A673 (cell line): ENCODE measurements around the gene PADI6. TPM values are rescaled to one million over a fixed set of nuclear protein-coding genes. Genes with fewer than 3 reads are reported as not detected.
"Not testable (repeated sequence)": the region's sequence is repeated elsewhere in the genome, so short reads cannot be mapped to it uniquely, and the experiment has no call there.

ENCODE experiments used
- BruUV-seq: library from RNA; stranded (reverse); fragments of 400-500 nt; replicated peaks from 2 replicates; lab custom pipeline; 2021; lab: Mats Ljungman, UMichigan
- CTCF ChIA-PET: fragments of 300-600 bp; sonication (Branson Sonifier 250); formaldehyde crosslinking; loops from one replicate; lab custom pipeline; 2022; ENCODE audit warnings: antibody characterized with exemption; lab: Charles Lee
- POLR2A ChIA-PET: fragments of 300-600 bp; sonication (Branson Sonifier 250); formaldehyde crosslinking; loops from one replicate; lab custom pipeline; 2022; ENCODE audit warnings: antibody characterized with exemption; ENCODE audit not compliant: low non-redundant PET; lab: Charles Lee
- DNase-seq: peaks from one replicate; pipeline ENCODE4 v3.0.0-alpha.2; 2015; ENCODE audit warnings: low spot score
- H3K27ac ChIP-seq: fragments of 200-600 bp; sonication (generic); 2 replicates; pipeline ENCODE4 v1.5.1; 2016; ENCODE audit warnings: mixed run types, low read depth, mild to moderate bottlenecking, mixed read lengths, antibody characterized with exemption, low read length; ENCODE audit not compliant: poor library complexity, severe bottlenecking
- H3K27me3 ChIP-seq: fragments of 200-600 bp; sonication (generic); replicated peaks from 2 replicates; pipeline ENCODE4 v1.6.1; 2017; ENCODE audit warnings: mixed run types, low read depth, mild to moderate bottlenecking, mixed read lengths, antibody characterized with exemption, low read length; ENCODE audit not compliant: insufficient read depth, poor library complexity
- H3K36me3 ChIP-seq: fragments of 200-600 bp; sonication (generic); 2 replicates; pipeline ENCODE4 v1.6.1; 2016; ENCODE audit warnings: mixed run types, mild to moderate bottlenecking, mixed read lengths, antibody characterized with exemption, low read length; ENCODE audit not compliant: insufficient read depth, poor library complexity, severe bottlenecking
- H3K4me1 ChIP-seq: fragments of 200-600 bp; sonication (generic); 2 replicates; pipeline ENCODE4 v1.6.1; 2017; ENCODE audit warnings: mixed run types, mild to moderate bottlenecking, mixed read lengths, antibody characterized with exemption, low read length; ENCODE audit not compliant: insufficient read depth, poor library complexity, severe bottlenecking
- H3K4me3 ChIP-seq: fragments of 200-600 bp; sonication (generic); 2 replicates; pipeline ENCODE4 v1.5.1; 2016; ENCODE audit warnings: low read depth, mixed run types, mild to moderate bottlenecking, mixed read lengths, low read length; ENCODE audit not compliant: poor library complexity, severe bottlenecking
- H3K9me3 ChIP-seq: fragments of 200-600 bp; sonication (generic); 2 replicates; pipeline ENCODE4 v1.6.1; 2016; ENCODE audit warnings: mixed run types, low read depth, mild to moderate bottlenecking, mixed read lengths, antibody characterized with exemption, low read length; ENCODE audit not compliant: poor library complexity, severe bottlenecking
- CTCF ChIP-seq: fragments of 300-800, 200-600 bp; sonication (generic); conservative IDR thresholded peaks from 2 replicates; pipeline ENCODE4 v1.5.1; 2017; ENCODE audit warnings: low read depth, mild to moderate bottlenecking, antibody characterized with exemption, low read length, moderate library complexity, mixed read lengths
- EZH2 ChIP-seq: fragments of 200-600 bp; sonication (generic); IDR thresholded peaks from 2 replicates; pipeline ENCODE4 v1.6.1; 2017; ENCODE audit warnings: borderline replicate concordance, low read depth, mild to moderate bottlenecking, mixed read lengths, antibody characterized with exemption, low read length; ENCODE audit not compliant: poor library complexity, severe bottlenecking
- intact Hi-C: fragments of 100-400 bp; cut with micrococcal nuclease; formaldehyde crosslinking; loops from one replicate; pipeline ENCODE4 v1.10.0; 2022; ENCODE audit not compliant: unreplicated experiment
- total RNA-seq: library from RNA; stranded (reverse); gene quantifications from 2 replicates; pipeline ENCODE4 v1.2.3, GENCODE V29; 2021

The PADI6 gene
- total RNA-seq, 1 experiment from 2014 or later, result not detected

- H3K4me3 ChIP-seq, result no peak overlapping the region
- H3K9me3 ChIP-seq, result no peaks in the 10 kb centered on the region
- intact Hi-C loops, result no loop called here
- no peaks in the 10 kb centered on the region for H3K27me3 ChIP-seq
- no peak for DNase-seq
- no peaks in the 10 kb centered on the region for H3K36me3 ChIP-seq
- ChIA-PET CTCF (no interaction called here), POLR2A (no interaction called here)
- H3K27ac ChIP-seq, result no peak overlapping the region
- no TSS peak for BruUV-seq
- H3K4me1 ChIP-seq, result no peaks in the 10 kb centered on the region
- TF ChIP-seq EZH2 (no peak), CTCF (no peak)
These were observed 30.0 kb upstream of the PADI6 start for GRCh38 chr1:17342014-17342441.

GRCh38 chr1:17345506-17345905 is 26.5 kb upstream of the PADI6 start:
- H3K27ac ChIP-seq, intact Hi-C loops, H3K4me3 ChIP-seq, H3K36me3 ChIP-seq, CTCF ChIA-PET, DNase-seq, H3K27me3 ChIP-seq, H3K9me3 ChIP-seq, POLR2A ChIA-PET, H3K4me1 ChIP-seq, BruUV-seq: not testable (repeated sequence)

- no peak for DNase-seq
- no peak overlapping the region for H3K4me3 ChIP-seq
- H3K9me3 ChIP-seq, result no peaks in the 10 kb centered on the region
- H3K27me3 ChIP-seq, result no peaks in the 10 kb centered on the region
- H3K4me1 ChIP-seq, result no peaks in the 10 kb centered on the region
- ChIA-PET CTCF (no interaction called here), POLR2A (no interaction called here)
- TF ChIP-seq CTCF (no peak), EZH2 (no peak)
- BruUV-seq, result no TSS peak
- no peaks in the 10 kb centered on the region for H3K36me3 ChIP-seq
- intact Hi-C loops, result no loop called here
- H3K27ac ChIP-seq, result no peak overlapping the region
These were observed 25.8 kb upstream of the PADI6 start for GRCh38 chr1:17346046-17346789.
